Epithelial cell of proximal tubule (primary cell): Measurements from ENCODE around the gene MRPS35. TPM values are rescaled to one million over a fixed set of nuclear protein-coding genes. Genes with fewer than 3 reads are reported as not detected.

Experiments
- DNase-seq: peaks from one replicate; pipeline ENCODE4 v3.0.0-alpha.2; 2011; ENCODE audit warnings: low read depth
- H3K4me3 ChIP-seq: 2 replicates; pipeline ENCODE4 v1.5.1; 2011; ENCODE audit warnings: low read depth, mild to moderate bottlenecking, low read length
- total RNA-seq: library from RNA; depleted of rRNA; stranded (reverse); fragments of >200 nt; gene quantifications from 2 replicates; pipeline ENCODE4 v1.2.3, GENCODE V29; 2015
- TF ChIP-seq, protein P1 (sequence below): conservative IDR thresholded peaks from 2 replicates; pipeline ENCODE4 v1.5.1; 2012; ENCODE audit warnings: low read depth, mild to moderate bottlenecking, low read length

The MRPS35 gene
- total RNA-seq, 1 donor from 2014 or later: 64.8 TPM

DNA sequence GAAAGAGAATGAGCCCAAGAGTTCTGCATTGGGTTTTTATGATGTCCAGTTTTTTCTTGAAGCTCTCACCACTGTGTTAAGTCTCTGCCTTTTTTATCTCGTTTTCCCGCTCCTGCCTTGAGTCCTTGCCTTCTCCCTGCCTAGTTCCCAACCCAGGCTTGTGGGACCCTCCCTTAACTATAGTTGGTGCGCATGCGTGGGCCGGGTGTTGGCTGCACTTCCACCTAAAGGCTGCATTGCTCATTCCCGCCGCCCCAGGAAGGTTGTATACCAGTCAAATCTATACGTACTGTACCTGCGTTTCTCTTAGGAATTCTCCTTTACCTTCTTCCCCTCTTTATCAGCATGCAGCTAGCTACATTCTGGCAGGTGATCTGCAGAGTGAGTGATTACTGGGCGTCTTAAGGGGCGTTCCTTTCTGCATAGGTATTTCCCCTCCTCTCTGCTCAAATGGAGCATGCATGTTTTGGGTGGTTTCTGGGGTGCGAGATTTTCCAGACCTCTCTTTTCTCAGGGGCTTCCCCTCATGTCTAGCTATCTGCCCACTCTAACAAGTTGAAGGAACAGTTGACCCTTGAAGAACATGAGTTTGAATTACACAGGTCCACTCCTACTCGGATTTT is 21.0 kb upstream of the MRPS35 start:
- TF ChIP-seq, protein P1, sequence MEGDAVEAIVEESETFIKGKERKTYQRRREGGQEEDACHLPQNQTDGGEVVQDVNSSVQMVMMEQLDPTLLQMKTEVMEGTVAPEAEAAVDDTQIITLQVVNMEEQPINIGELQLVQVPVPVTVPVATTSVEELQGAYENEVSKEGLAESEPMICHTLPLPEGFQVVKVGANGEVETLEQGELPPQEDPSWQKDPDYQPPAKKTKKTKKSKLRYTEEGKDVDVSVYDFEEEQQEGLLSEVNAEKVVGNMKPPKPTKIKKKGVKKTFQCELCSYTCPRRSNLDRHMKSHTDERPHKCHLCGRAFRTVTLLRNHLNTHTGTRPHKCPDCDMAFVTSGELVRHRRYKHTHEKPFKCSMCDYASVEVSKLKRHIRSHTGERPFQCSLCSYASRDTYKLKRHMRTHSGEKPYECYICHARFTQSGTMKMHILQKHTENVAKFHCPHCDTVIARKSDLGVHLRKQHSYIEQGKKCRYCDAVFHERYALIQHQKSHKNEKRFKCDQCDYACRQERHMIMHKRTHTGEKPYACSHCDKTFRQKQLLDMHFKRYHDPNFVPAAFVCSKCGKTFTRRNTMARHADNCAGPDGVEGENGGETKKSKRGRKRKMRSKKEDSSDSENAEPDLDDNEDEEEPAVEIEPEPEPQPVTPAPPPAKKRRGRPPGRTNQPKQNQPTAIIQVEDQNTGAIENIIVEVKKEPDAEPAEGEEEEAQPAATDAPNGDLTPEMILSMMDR: no peak
- DNase-seq: no peak
- no peak overlapping the region for H3K4me3 ChIP-seq

- H3K4me3 ChIP-seq: no peak overlapping the region
- TF ChIP-seq, protein P1: no peak
- DNase-seq: no peak
Observed at GRCh38 chr12:27693403-27693802, 17.2 kb upstream of the MRPS35 start.

DNA sequence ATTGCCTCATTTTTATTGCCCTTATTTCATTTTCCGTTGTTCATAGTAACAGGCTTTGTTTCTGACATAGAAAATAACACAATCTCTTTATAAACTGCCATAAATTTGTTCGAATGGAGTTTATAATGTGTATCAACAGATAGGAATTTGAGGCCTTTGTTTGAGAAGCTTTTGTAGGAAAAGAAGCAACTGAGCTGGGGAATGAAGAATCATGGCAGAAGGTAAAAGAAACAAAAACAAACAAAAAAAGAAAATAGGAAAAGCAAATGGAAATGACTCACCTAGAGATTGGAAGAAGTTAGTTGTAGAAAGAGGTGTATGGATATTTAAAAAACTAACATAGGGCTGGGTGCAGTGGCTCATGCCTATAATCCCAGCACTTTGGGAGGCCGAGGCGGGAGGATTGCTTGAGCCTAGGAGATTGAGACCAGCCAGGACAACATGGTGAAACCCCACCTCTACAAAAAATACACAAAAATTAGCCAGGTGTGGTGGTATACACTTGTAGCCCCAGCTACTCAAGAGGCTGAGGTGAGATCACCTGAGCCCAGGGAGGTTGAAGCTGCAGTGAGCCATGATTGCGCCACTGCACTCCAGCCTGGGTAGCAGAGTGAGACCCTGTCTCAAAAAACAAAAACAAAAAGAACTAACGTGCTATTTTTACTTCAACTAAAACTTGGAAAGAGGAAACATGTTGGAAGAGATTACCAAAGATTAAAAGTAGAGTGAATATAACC is 14.9 kb upstream of the MRPS35 start:
- no peak overlapping the region for H3K4me3 ChIP-seq
- TF ChIP-seq, protein P1: no peak
- no peak for DNase-seq

DNA sequence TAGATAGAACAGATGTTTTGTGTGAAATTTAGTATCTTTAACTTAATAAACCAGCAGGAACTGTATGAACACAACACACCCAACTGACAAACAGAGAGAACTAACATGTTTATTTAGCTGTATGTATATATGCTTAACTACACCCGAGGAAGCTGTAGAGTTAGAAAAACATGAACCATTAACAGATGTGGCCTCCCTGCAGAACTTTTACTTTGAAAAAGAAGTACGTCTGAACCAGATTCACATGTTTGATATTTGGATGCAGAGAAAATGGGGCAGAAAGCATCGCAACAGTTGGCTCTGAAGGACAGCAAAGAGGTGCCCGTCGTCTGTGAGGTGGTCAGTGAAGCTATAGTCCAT is 14.4 kb upstream of the MRPS35 start, which contains the start of gene REP15:
REP15 (plus strand) TSS at position 155 of the 360 bp plus-strand sequence; CDS start at position 271, 116 bp downstream.
- no peak within 1 kb of the TSS for H3K4me3 ChIP-seq
- DNase-seq: no peak
- TF ChIP-seq, protein P1: no peak

GRCh38 chr12:27696864-27697564 is 13.6 kb upstream of the MRPS35 start:
- no peak for DNase-seq
- no peak overlapping the region for H3K4me3 ChIP-seq
- TF ChIP-seq, protein P1: no peak

DNA sequence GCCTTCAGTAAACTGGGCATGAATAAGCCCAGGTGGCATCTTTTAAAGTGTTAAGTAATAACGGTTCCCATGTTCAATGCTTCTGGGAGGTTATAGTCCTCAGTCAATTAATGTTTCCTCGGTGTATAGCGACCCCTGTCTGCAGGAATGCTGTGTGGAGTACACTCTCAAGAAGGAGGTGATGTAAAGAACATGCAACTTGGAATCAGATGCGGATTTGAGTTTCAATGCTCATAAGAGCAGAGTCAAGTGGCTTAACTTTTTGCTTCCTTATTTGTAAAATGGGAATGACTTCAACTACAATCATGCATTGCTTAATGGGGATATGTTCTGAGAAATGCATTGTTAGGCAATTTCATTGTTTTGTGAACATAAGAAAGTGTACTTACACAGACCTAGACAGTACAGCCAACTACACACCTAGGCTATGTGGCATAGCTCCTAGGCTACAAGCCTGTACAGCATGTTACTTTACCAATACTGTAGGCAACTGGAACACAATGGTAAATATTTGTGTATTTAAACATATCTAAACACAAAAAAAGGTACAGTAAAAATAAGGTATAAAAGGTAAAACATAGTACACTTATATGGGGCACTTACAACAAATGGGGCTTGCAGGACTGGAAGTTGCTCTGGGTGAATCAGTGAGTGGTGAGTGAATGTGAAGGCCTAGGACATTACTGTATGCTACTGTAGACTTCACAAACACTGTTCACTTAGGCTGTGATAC is 6.7 kb upstream of the MRPS35 start:
- TF ChIP-seq, protein P1: peak; percentile 97
- DNase-seq: peak; percentile 61
- H3K4me3 ChIP-seq: no peak overlapping the region
